GM23248 (cell line): ENCODE measurements around the gene PIGR. TPM values are rescaled to one million over a fixed set of nuclear protein-coding genes. Genes with fewer than 3 reads are reported as not detected.

Experiments used
- DNase-seq: peaks from one replicate; pipeline ENCODE4 v3.0.0-alpha.2; 2015
- H2AFZ ChIP-seq: fragments of 200-600 bp; sonication (generic); 2 replicates; pipeline ENCODE4 v1.6.1; 2016; ENCODE audit warnings: antibody characterized with exemption
- H3F3A ChIP-seq: fragments of 200-600 bp; sonication (generic); 2 replicates; pipeline ENCODE4 v1.6.1; 2016; ENCODE audit warnings: mild to moderate bottlenecking, antibody characterized with exemption, mixed run types; ENCODE audit not compliant: insufficient read depth
- H3K27ac ChIP-seq: fragments of 200-600 bp; sonication (generic); 2 replicates; pipeline ENCODE4 v1.5.1; 2016; ENCODE audit warnings: mild to moderate bottlenecking
- H3K27me3 ChIP-seq: fragments of 200-600 bp; sonication (generic); replicated peaks from 2 replicates; pipeline ENCODE4 v1.6.1; 2016; ENCODE audit warnings: mild to moderate bottlenecking; ENCODE audit not compliant: insufficient read depth
- H3K36me3 ChIP-seq: fragments of 200-600 bp; sonication (generic); 2 replicates; pipeline ENCODE4 v1.6.1; 2016; ENCODE audit warnings: low read depth, mild to moderate bottlenecking
- H3K4me1 ChIP-seq: fragments of 200-600 bp; sonication (generic); 2 replicates; pipeline ENCODE4 v1.6.1; 2016; ENCODE audit warnings: mild to moderate bottlenecking; ENCODE audit not compliant: insufficient read depth
- H3K4me2 ChIP-seq: fragments of 200-600 bp; sonication (generic); one replicate; pipeline ENCODE4 v1.6.1; 2016; ENCODE audit warnings: mild to moderate bottlenecking; ENCODE audit not compliant: unreplicated experiment
- H3K4me3 ChIP-seq: fragments of 200-600 bp; sonication (generic); 2 replicates; pipeline ENCODE4 v1.5.1; 2016; ENCODE audit warnings: mild to moderate bottlenecking
- H3K79me2 ChIP-seq: fragments of 200-600 bp; sonication (generic); 2 replicates; pipeline ENCODE4 v1.6.1; 2016; ENCODE audit warnings: mild to moderate bottlenecking; ENCODE audit not compliant: insufficient read depth
- H3K9ac ChIP-seq: fragments of 200-600 bp; sonication (generic); 2 replicates; pipeline ENCODE4 v1.6.1; 2016; ENCODE audit warnings: mild to moderate bottlenecking
- H3K9me2 ChIP-seq: fragments of 200-600 bp; sonication (generic); 2 replicates; pipeline ENCODE4 v1.6.1; 2016; ENCODE audit warnings: mixed run types, mild to moderate bottlenecking, moderate library complexity; ENCODE audit not compliant: insufficient read depth
- H3K9me3 ChIP-seq: fragments of 200-600 bp; sonication (generic); one replicate; pipeline ENCODE4 v1.6.1; 2017; ENCODE audit warnings: low read depth
- H4K20me1 ChIP-seq: fragments of 200-600 bp; sonication (generic); 2 replicates; pipeline ENCODE4 v1.6.0; 2016; ENCODE audit not compliant: insufficient read depth
- EZH2 ChIP-seq: fragments of 200-600 bp; sonication (generic); IDR thresholded peaks from 2 replicates; pipeline ENCODE4 v1.6.1; 2018; ENCODE audit warnings: antibody characterized with exemption, mild to moderate bottlenecking; ENCODE audit not compliant: insufficient read depth, poor library complexity, severe bottlenecking
- EZH2phosphoT487 ChIP-seq: fragments of 200-600 bp; sonication (generic); IDR thresholded peaks from 2 replicates; pipeline ENCODE4 v1.6.1; 2018; ENCODE audit warnings: antibody characterized with exemption, moderate library complexity, mild to moderate bottlenecking, low read depth; ENCODE audit not compliant: insufficient read depth
- WGBS, 2 experiments: methylation state at CpG; one replicate each; pipeline ENCODE4 v1.1.6; 2015 to 2017; ENCODE audit warnings: low lambda C conversion rate in 2 of 2, low coverage in 1 of 2; ENCODE audit errors: missing lambda C conversion rate in 2 of 2; 5-methylcytosine and 5-hydroxymethylcytosine counted together
- in situ Hi-C: fragments of 300-500 bp; cut with MboI; formaldehyde crosslinking; loops from 2 replicates; pipeline ENCODE4 v1.15.0; 2020
- polyA plus RNA-seq: library from polyadenylated mRNA; unstranded; fragments of >200 nt; fragmentation: Nextera tagmentation; extraction: Ambion mirVana; gene quantifications from 2 replicates; pipeline ENCODE4 v1.2.1, GENCODE V29; 2016
- total RNA-seq: library from RNA; depleted of rRNA; stranded (reverse); fragments of >200 nt; shearing (Covaris generic); gene quantifications from 2 replicates; pipeline ENCODE4 v1.2.3, GENCODE V29; 2014

The PIGR gene
- total and polyA plus RNA-seq, 2 experiments from 2014 or later: not detected

- peaks cover 27% of the 10 kb centered on the region for H3F3A ChIP-seq
- H3K27ac ChIP-seq: peak overlapping the region; percentile 83
- no peaks in the 10 kb centered on the region for H3K36me3 ChIP-seq
- no peaks in the 10 kb centered on the region for H3K9me3 ChIP-seq
- no peak overlapping the region for H3K4me3 ChIP-seq
- peak overlapping the region; percentile 39 for H3K4me2 ChIP-seq
- in situ Hi-C loops: no loop called here
- no peak for DNase-seq
- H3K4me1 ChIP-seq: peaks cover 56% of the 10 kb centered on the region
- H3K9me2 ChIP-seq: no peaks in the 10 kb centered on the region
- 40 to 43% methylated on average over 3 of the region's 3 CpGs for WGBS, 2 experiments
- no peaks in the 10 kb centered on the region for H4K20me1 ChIP-seq
- H3K79me2 ChIP-seq: no peaks in the 10 kb centered on the region
- no peaks in the 10 kb centered on the region for H3K27me3 ChIP-seq
- H2AFZ ChIP-seq: peak overlapping the region; percentile 12
- no peak for TF ChIP-seq EZH2phosphoT487
- TF ChIP-seq EZH2: no peak
- H3K9ac ChIP-seq: peak overlapping the region; percentile 65
Observed at GRCh38 chr1:206896261-206896660, 50.0 kb downstream of the PIGR start.

DNA sequence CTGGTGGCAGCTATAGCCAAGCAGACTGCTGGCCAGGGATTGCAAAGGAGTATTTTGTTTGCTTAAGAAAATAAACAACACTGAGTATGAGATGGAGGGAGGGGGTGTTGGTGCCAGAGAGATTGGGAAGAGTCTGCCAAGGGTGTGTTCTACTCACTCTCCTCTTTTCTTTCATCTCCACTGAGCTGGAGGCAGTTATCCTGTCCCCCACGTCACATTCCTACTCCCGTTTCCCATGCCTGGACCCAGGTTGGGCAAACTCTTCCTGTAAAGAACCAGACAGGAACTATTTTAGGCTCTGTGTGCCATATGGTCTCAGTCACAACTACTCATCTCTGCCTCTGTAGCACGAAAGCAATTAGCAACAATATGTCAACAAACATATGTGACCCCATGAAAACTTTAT, 50.4 kb downstream of the PIGR start:
- Histone ChIP-seq H3K4me2 (peak overlapping the region; percentile 39), H4K20me1 (no peaks in the 10 kb centered on the region), H3K9me2 (no peaks in the 10 kb centered on the region), H3F3A (peaks cover 31% of the 10 kb centered on the region), H3K27me3 (no peaks in the 10 kb centered on the region), H3K36me3 (no peaks in the 10 kb centered on the region), H3K4me1 (peaks cover 60% of the 10 kb centered on the region), H2AFZ (peak overlapping the region; percentile 12), H3K9me3 (no peaks in the 10 kb centered on the region), H3K27ac (peak overlapping the region; percentile 83), H3K9ac (peak overlapping the region; percentile 65), H3K4me3 (no peak overlapping the region), H3K79me2 (no peaks in the 10 kb centered on the region)
- TF ChIP-seq EZH2phosphoT487: peak; percentile 65; the same call in 1 of the 2 replicates
- no peak for TF ChIP-seq EZH2
- in situ Hi-C loops: no loop called here
- DNase-seq: peak; percentile 85
- WGBS, 2 experiments: 4 to 5% methylated on average over 3 of the region's 3 CpGs

DNA sequence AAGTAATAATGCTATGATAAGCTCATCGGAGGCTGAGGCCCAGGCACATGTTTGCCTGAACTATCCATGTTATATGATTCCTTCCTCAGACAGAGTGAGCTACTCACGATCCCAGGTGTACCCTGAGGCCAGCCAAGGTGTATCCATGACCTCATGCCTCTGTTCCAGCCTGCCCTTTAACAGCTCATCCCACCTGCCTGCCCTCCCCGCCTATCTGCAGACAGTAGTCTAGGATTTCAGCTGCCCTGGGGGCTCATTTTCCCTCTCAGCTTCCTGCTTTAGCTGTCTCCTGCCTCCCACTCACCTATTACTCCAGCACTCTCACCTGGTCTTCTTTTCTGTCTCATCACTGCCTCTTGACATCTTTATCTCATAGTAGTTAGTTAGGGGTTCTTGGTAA, 50.9 kb downstream of the PIGR start:
- in situ Hi-C loops: no loop called here
- Histone ChIP-seq H3K36me3 (no peaks in the 10 kb centered on the region), H3K4me3 (no peak overlapping the region), H2AFZ (peak overlapping the region; percentile 12; the same call in 1 of the 2 replicates), H3K4me2 (peak overlapping the region; percentile 39), H3K9me3 (no peaks in the 10 kb centered on the region), H3K27ac (peak overlapping the region; percentile 83), H3K79me2 (no peaks in the 10 kb centered on the region), H3K27me3 (no peaks in the 10 kb centered on the region), H3K4me1 (peaks cover 65% of the 10 kb centered on the region), H3K9me2 (no peaks in the 10 kb centered on the region), H3F3A (peaks cover 31% of the 10 kb centered on the region), H4K20me1 (no peaks in the 10 kb centered on the region), H3K9ac (peak overlapping the region; percentile 64)
- no peak for DNase-seq
- WGBS, 2 experiments: 72 to 83% methylated on average over 3 of the region's 3 CpGs
- TF ChIP-seq EZH2phosphoT487 (no peak), EZH2 (no peak)

GRCh38 chr1:206893380-206893779, 52.9 kb downstream of the PIGR start:
- H3K4me3 ChIP-seq: no peak overlapping the region
- 96 to 98% methylated on average over 2 of the region's 2 CpGs for WGBS, 2 experiments
- no peak overlapping the region for H2AFZ ChIP-seq
- no peaks in the 10 kb centered on the region for H3K9me2 ChIP-seq
- H3K27ac ChIP-seq: no peak overlapping the region
- no peak overlapping the region for H3K4me2 ChIP-seq
- H3K9ac ChIP-seq: no peak overlapping the region
- no peaks in the 10 kb centered on the region for H3K27me3 ChIP-seq
- peaks cover 64% of the 10 kb centered on the region for H3K4me1 ChIP-seq
- H3K9me3 ChIP-seq: no peaks in the 10 kb centered on the region
- no peaks in the 10 kb centered on the region for H3K79me2 ChIP-seq
- no peaks in the 10 kb centered on the region for H4K20me1 ChIP-seq
- in situ Hi-C loops: no loop called here
- TF ChIP-seq EZH2phosphoT487: no peak
- no peak for TF ChIP-seq EZH2
- peaks cover 31% of the 10 kb centered on the region for H3F3A ChIP-seq
- no peaks in the 10 kb centered on the region for H3K36me3 ChIP-seq
- no peak for DNase-seq
